ENCODE results near the gene FSIP1. TPM values are rescaled to one million over a fixed set of nuclear protein-coding genes. Genes with fewer than 3 reads are reported as not detected.

The FSIP1 gene
- total RNA-seq, 1 experiment from 2014 or later = 1.0 TPM

DNA sequence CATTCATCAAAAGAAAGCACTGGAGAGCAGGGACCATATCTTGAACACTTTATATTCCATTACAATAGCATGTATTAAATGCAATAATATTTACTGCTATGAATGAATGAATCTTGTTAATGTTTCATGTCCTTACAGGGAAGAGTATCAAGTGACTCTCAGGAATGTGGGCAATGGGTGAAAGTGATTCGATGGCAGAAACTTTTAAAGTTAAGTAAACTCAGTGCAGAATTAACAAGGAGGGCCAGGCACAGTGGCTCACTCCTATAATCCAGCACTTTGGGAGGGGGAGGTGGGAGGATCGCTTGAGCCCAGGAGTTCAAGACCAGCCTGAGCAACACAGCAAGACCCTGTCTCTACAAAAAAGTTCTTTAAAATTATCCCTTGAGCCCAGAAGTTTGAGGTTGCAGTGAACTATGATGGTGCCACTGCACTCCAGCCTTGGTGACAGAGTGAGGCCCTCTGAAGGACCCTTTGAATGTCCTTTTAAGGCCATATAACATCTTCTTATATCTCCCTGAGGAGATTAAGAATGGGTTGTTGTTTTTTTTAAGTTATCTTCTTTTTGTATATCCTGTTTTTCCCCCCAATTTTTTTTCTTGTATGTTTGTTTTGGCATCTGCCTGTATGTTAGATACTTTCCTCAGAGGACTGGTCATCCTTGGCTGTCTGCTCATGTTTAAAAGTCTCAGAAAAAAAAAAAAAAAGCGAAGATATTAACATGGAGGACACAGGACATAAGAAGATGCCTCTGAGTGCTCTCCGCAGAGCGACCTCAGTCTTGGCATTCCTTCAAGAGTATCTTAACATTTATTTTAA lies 9.6 kb upstream of the FSIP1 start:
- DNase-seq (ENCODE audit: low spot score) = no peak

DNA sequence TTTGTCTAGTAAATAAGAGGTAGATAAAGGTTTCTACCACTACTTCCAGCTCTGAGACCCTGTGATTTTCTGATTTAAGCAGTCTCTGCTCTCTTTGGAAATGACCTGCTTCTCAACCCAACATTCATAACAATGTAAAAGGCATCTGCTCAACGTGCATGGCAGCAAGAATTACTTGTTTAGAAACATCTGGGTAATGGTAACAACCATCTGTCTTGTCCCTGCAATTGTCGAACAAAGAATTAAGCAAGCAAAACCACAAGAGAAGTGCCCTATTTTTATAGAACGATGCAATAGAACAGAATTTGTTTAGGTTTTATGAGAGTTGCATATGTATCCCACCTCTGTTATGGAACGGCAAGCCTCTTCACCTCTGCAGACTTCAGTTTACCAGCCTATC lies 7.1 kb upstream of the FSIP1 start:
- no peak for DNase-seq (ENCODE audit: low spot score)

DNA sequence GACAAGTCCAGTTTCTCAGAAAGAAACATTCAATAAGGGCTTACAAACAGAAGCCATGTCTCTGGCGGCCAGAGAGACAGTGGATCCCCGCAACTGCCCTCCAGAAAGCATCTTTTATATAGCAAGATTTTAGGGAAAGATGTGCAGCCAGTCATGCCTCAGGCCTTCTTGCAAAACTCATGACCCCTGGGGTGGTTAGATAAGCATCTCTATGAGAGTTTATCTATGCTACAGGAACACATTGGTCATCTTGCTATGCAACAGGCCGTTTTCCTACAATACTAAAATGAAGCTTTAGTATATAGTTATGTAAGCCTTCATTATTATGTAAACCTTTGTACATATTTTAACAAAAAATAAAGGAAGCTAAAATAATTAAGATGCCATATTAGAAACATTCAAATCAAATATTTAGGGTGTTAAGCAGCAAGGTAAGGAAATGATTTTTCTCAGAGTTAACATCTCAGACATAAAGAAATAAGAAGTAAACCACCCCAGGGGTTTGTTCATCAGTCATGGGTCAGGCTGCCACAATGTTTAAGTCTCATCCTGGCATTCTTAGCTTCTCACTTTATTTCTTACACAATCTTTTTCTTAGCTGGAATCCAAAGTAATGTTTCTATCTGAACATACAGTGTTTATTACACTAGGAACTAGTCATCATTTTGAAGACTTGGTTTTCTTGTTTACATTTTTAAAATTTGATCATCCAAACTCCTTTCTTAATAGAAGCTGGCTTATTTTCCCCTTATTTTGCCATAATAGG lies 6.3 kb upstream of the FSIP1 start:
- DNase-seq (ENCODE audit: low spot score) = no peak

DNA sequence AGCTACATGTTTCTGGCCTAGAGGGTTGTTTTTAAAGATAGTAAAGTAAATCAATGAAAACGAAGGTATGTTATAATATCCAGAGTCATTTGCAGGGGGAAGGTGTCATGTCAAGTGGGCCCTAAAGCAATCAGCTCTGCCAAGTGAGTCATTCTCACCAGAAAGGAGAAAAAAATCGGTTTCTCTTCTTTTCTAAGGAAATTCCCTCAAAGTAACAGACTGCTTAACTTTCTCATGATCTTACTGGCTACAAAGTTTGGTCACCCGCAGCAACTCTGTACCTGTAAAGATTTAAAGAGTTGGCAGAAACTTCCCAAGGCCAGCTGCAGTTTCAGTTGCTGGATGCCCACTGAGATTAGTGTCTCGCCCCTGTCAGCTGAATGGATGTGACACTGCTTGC lies 5.5 kb upstream of the FSIP1 start:
- no peak for DNase-seq (ENCODE audit: low spot score)

DNA sequence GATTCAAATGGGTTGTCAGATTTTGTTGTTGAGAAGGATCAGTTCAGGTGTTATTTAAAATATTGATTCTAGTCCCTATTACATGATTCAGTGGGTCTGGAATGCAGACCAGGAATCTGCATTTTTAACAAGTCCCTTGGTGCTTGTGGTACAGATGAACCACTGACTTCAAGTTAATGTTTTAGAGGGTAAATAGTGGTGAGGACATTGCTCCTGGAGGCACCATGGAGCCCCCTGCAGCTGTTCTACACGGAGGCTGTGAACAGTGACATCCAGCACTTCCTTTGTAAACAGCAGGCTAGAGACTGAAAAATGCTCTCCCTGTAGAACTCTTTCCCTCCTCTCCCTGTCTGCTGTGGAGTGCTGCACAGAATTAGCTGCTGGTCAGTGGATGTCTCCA lies 4.8 kb upstream of the FSIP1 start:
- DNase-seq (ENCODE audit: low spot score) = no peak

DNA sequence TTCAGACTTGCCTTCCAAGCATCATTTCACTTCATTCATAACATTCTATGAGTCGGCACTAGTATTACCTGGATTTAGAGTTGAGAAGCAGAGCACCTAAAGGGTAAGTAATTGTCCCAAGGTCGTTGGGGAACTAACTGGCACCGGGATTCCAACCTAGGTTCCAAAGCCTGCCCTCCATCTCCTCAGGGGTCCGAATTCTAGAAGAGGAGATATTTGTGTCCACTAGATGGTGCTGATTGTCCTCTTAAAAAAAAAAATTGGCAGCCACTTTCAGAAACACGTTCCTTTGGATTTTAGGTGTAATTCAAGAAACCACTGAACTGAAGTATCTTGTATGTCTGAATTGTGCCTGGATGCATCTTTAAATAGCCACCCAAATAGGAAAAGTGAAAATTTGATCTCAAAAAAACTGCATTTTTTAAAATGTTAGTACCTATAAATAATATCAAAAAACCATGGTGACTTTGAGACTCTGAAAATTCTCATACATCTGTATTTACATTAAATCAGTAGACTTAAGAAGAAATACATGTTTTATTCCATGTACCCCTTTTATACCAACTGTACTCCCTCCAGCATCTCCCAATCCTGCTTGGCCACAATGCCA lies 3.9 kb upstream of the FSIP1 start:
- DNase-seq (ENCODE audit: low spot score) = peak; percentile 44

DNA sequence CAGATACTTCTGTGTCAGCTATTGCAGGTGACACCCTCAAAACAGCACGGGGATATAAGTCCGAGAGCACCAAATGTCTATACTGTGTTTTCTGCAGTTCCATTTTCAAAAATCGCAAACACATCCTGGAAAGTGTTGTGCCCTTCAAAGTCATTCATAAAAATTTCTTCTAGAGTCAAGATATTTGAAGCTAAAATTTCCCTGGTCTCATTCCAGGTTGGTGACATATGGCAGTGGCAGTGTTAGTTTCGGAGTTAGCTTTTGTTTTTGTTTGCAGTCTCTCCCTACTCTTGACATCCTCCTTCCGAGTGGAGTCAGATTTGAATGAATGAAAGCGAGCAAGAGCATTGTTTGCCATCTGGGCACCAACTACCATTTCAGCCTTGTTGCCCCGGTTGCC lies 3.2 kb upstream of the FSIP1 start:
- no peak for DNase-seq (ENCODE audit: low spot score)

DNA sequence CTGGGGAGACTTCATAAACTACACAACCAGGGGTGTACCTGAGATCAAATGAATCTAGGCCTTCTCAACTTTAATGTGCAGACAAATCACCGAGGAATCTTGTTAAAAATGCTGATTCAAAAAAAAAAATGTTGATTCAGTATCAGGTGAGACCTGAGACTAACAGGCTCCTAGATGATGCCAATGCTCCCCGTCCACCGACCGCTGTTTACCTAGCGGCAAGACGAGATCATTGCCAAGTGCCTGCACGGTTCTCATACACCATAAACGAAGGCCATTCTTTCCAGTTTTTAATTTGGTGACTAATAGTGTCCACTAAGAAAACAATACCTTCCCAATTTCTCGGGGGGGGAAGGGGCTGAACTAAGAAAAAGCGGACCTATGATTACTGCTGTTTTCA lies 2.5 kb upstream of the FSIP1 start:
- peak; percentile 35 for DNase-seq (ENCODE audit: low spot score)

DNA sequence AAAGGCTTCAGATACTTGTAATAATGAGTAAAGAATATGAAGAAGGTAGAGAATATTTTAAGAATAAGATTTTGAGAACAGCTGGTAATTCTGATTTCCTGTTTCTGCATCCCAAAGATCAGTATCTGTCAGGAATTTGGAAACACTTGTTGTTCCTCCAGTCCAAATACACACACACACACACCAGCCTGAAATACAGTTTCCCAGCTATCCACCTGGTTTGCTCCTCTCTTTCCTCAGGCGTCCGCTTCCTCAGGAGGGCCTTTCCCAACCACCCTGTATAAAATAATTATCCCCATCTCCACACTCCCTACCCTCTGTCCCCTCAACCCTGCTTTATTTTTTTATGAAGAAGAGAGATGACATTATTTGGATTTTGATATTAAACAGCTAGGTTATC lies 2.0 kb upstream of the FSIP1 start:
- DNase-seq (ENCODE audit: low spot score) = no peak

DNA sequence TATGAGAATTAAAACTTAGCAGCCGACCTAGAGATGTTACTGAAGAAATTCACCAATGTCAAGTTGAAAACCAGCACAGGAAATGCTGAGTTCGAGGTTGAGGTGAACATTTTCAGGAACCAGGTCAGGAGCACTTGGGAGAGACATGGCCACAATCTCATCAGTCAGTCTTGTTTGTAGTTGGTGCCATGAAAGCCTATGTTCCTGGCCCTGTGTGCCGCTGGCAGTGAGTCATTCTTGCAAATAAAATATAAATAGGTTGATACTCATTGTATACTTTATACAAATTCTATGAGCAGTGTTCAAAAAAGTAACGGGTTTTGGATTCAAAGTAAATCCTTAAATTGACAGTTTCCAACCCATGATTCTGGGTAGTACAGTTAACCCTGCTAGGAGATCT lies 1.5 kb upstream of the FSIP1 start:
- DNase-seq (ENCODE audit: low spot score) = no peak

DNA sequence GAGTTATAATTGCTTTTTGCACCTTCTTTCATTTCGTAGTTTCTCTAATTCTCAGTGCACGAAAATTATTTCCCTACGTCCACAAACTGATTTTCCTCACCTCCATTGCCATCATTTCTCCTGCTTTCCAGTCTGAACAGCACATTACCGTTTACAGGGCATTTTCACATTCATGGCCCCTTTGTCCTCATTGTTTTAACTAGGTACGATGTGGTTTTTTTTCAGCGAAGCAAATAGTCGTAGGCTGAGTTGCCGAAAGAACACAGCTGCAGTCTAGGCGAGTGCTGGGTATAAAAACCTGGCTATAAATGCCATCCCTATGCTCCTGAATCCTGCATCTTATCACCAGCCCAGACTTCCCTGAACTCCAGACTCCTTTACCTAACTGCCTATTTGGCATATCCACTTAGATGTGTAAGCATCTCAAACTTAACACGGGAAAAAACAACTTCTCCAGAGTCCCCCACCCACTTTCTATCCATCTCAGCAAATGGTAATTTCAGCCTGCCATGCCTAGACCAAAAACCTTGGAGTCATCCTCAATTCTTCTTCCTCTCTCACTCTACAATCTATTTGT lies 691 bp upstream of the FSIP1 start:
- DNase-seq (ENCODE audit: low spot score) = no peak

DNA sequence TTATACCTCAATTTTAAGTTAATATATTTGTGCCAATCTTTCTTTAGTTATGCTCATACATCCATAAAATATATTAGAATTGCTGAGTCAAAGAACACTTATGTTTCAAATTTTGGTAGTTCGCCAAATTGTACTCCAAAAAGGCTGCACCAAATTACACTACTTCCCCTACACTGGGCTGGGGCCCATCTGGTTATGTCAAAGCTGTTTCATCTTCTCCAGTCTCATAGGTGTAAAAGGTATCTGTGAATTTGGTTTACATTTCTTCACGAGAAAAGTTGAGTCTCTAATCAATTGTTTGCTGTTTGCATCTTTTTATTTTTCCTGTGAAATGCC lies 706 bp downstream of the FSIP1 start:
- no peak for DNase-seq (ENCODE audit: low spot score)

DNA sequence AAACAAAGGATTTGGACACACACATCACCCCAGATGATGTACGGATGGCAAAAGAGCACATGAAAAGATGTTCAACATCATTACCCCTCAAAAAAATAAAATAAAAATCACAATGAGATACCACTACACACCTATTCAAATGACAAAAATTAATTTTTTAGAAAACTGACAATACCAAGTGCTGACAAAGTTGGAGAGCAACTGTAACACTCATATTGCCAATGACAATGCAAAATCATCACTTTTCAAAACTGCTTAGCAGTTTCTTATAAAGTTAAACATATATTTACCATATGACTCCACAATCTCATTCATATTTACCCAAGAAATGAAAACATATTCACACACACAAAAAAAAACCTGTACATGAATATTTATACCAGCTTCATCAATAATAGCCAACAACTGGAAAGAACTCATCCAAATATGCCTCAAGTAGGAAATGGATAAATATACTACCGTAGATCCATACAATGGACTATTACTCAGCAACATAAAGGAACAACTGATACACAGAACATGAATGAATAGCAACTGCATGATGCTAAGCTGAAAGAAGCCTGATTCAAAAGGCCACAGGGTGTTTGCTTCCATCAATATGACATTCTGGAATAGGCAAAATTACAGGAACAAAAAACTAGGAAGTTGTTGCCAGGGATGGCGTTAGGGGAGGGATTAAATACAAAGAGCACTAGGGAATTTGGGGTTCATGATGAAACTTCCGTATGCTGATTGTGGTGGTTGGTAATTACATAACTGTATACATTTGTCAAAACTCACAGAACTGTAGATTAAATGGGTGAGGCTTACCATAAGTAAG lies 1.3 kb downstream of the FSIP1 start:
- no peak for DNase-seq (ENCODE audit: low spot score)

DNA sequence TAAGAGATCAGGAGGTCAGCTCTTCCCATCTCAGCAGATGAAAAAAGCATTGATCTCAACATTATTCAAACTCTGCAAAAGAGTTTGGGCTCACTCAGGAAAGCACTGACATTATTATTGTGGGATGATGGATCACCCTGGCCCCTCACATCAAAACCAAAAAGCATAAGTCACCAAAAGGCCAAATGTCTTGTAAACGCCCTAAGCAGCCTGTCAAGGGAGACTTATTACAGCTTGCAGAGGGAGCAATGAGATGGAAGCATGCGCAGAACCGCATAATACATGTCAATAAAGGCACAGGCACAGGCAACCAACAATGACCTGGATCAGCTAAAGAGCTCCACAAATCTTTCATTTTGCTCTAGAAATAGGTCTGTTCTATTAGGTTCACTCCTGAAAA lies 4.6 kb downstream of the FSIP1 start:
- DNase-seq (ENCODE audit: low spot score) = no peak

DNA sequence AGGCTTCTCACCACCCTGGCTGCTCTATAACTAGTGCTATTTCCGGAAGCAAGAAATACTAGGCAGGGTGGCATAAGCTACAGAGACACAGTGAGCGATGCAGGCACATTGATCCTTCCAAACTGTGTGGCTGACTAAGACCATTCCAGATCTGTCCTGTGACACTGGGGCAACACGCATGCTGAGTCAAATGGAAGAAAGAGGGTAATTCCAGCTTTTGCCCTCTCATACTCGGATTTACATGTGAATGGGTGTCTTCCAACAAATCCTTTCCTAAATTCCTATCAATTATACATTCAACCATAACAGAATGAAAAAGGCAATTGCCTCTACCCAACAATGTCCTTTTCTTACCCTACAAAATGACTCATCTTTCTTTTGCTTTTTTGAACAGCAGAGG lies 5.1 kb downstream of the FSIP1 start:
- no peak for DNase-seq (ENCODE audit: low spot score)

DNA sequence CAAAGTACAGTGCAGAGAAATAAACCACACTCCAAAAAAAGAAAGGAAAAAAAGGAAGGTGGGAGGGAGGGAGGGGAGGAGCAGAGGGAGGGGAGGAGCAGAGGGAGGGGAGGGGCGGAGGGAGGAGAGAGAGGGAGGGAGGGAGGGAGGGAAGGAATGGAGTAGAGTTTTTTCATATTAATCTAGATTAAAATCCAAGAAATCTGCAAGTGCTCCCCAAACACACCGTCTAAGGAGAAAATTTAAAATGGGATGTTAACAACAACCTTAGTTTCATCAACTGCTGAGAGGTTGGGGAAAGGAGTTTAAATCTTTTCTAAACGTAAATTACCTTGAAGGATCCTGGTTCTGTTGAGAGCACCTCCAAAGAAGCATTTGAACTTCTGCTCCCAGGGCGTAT lies 6.6 kb downstream of the FSIP1 start:
- DNase-seq (ENCODE audit: low spot score) = no peak

DNA sequence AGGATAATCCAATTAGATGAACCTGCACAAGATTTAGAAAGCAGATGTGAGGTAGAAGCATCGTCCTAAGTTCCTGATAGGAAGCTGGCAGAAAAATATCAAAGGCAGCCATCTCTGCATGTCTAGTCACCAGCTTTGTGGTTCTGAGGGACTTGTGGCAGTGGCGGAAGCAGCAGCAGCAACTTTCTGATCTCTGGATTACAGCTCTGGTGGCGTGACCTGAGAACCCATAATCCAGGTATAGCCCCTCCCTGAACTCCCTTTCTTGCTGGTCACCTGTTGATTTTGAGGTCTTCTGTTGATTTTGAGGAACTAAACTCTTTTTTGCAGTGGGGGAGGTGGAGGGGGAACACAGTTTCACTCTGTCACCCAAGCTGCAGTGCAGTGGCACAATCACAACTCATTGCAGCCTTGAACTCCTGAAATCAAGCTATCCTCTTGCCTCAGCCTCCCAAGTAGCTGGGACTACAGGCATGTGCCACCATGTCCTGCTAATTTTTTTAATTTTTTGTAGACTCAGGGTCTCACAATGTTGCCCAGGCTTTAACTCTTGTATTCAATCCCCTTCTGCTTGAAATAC lies 7.9 kb downstream of the FSIP1 start:
- no peak for DNase-seq (ENCODE audit: low spot score)

DNA sequence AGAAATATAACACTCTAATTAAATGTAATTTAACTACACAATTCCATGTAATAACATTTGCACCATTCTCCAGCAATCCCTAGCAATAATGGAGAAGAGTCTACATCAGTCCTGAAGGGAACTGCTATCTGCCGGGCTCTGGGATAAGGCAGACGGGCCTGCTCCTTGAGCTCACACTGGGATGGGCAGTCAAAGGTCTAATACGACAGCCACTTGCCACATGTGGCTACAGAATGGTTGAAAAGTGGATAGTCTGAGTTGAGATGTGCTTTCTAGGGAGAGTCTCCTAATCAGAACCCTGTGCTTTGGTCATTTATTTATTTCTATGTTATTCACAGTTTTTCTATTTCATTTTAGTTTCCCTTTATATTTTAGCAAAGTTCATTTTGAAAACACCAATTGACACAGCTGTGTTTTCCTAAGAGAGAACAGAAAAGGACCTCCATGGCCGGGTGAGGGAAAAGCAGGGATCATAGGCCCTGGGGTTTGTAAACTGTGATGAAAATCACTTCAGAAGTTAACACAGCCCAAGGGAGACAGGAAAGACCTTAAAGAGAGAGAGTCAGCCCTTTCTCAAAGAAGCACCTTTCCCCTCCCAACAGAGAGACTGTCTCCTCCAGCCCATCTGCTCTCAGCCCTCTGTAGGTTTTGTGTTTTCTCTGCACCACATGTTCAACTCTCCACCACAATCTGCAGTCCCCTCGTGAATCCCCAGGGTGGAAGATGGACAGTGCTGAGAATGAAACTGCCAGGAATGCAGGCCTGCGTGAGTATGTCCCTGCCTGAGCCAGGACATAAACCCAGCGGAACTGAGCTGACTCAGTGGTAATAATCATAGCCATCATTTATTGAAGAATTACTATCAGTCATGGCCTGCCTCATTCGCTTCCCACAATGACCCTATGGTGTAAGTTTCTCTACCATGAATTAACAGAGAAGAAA lies 11.6 kb downstream of the FSIP1 start:
- DNase-seq (ENCODE audit: low spot score) = no peak

DNA sequence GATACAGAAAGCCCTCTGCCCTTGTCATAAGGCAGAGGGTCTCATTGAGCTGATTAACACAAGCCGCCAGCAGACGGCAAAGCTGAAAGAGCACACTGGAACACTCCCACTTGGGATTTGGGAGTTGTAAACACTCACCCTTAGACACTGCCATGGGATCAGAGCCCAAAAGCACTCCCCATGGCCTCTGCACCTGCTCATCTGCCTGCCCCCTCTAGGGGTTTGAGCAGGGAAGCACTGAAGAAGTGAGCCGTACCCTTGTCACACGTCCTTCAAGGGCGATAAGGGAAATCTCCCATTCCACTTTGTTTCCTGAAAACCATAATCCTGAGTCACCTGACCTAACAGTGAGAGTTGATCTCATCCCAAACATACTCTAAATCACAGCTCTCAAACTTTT lies 14.7 kb downstream of the FSIP1 start:
- DNase-seq (ENCODE audit: low spot score) = no peak

DNA sequence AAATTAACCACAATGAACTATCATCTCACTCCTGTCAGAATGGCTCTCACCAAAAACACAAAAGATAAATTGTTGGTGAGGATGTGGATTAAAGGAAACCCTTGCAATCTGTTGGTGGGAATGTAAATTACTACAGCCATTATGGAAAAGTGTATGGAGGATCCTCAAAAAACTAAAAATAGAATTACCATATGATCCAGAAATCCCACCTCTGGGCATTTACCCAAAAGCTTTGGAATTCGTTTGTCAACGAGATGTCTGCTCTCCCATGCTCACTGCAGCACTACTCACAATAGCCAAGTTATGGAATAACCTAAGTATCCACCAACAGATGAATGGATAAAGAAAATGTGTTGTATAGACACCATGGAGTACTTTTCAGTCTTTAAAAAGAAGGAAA lies 21.6 kb downstream of the FSIP1 start:
- no peak for DNase-seq (ENCODE audit: low spot score)
